IPS-18a (cell line): ENCODE data around the gene GPRC5D.

Experiments
- H3K27ac ChIP-seq: one replicate; pipeline ENCODE4 v1.5.1; 2013; ENCODE audit warnings: low read length
- H3K27me3 ChIP-seq: one replicate; pipeline ENCODE4 v1.6.1; 2013; ENCODE audit warnings: mild to moderate bottlenecking, low read length; ENCODE audit not compliant: control insufficient read depth, insufficient read depth
- H3K36me3 ChIP-seq: one replicate; pipeline ENCODE4 v1.6.1; 2013; ENCODE audit warnings: low read depth, low read length; ENCODE audit not compliant: control insufficient read depth
- H3K4me1 ChIP-seq: one replicate; pipeline ENCODE4 v1.6.1; 2013; ENCODE audit warnings: low read depth, low read length; ENCODE audit not compliant: control insufficient read depth
- H3K4me3 ChIP-seq: one replicate; pipeline ENCODE4 v1.5.1; 2013; ENCODE audit warnings: low read length
- H3K9ac ChIP-seq: one replicate; pipeline ENCODE4 v1.6.1; 2013; ENCODE audit warnings: mild to moderate bottlenecking, low read length, moderate library complexity
- H3K9me3 ChIP-seq: one replicate; pipeline ENCODE4 v1.6.1; 2013; ENCODE audit warnings: low read depth, low read length; ENCODE audit not compliant: control insufficient read depth

GPRC5D gene

GRCh38 chr12:12952036-12952435 is at the start of gene GPRC5D:
Gene GPRC5D (minus strand): TSS chr12:12952170. CDS start chr12:12950384, 1,786 bp downstream.
- Histone ChIP-seq H3K27ac (no peak within 1 kb of the TSS), H3K36me3 (no peaks in the 10 kb centered on the region), H3K9ac (no peak within 1 kb of the TSS), H3K4me1 (no peaks in the 10 kb centered on the region), H3K9me3 (no peaks in the 10 kb centered on the region), H3K4me3 (no peak within 1 kb of the TSS), H3K27me3 (no peaks in the 10 kb centered on the region)

DNA sequence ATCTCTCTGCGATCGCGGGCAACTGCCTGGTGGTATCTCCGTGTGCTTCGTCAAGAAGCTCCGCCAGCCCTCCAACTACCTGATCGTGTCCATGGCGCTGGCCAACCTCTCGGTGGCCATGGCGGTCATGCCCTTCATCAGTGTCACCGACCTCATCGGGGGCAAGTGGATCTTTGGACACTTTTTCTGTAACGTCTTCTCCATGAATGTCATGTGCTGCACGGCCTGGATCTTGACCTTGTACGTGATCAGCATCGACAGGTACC is 49.7 kb upstream of the GPRC5D start:
- Histone ChIP-seq H3K36me3 (no peaks in the 10 kb centered on the region), H3K27ac (no peak overlapping the region), H3K9me3 (no peaks in the 10 kb centered on the region), H3K27me3 (peaks cover 25% of the 10 kb centered on the region), H3K9ac (no peak overlapping the region), H3K4me3 (peak overlapping the region; percentile 83), H3K4me1 (peaks cover 20% of the 10 kb centered on the region)

GRCh38 chr12:13000925-13001774 is 49.2 kb upstream of the GPRC5D start:
- Histone ChIP-seq H3K9ac (peak overlapping the region; percentile 65), H3K27me3 (peaks cover 25% of the 10 kb centered on the region), H3K4me3 (peak overlapping the region; percentile 83), H3K4me1 (peaks cover 17% of the 10 kb centered on the region), H3K9me3 (no peaks in the 10 kb centered on the region), H3K36me3 (no peaks in the 10 kb centered on the region), H3K27ac (no peak overlapping the region)

DNA sequence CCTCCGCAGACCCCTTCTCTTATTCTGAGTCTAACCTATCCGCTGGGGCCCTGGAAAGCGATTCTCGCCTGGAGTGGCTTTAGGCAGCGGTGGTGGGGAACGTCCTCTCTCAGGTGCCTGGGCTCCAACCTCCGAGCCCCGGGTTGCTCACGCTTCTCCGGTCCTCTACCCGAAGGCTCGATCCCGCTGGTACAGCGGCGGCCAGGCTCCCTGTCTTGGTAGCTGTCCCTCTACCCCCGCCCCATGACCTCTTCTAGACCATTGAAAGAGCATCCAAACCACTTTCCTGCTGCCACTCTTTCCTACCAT is 48.6 kb upstream of the GPRC5D start:
- Histone ChIP-seq H3K36me3 (no peaks in the 10 kb centered on the region), H3K4me3 (peak overlapping the region; percentile 83), H3K4me1 (peaks cover 11% of the 10 kb centered on the region), H3K27me3 (peaks cover 25% of the 10 kb centered on the region), H3K9ac (peak overlapping the region; percentile 65), H3K27ac (no peak overlapping the region), H3K9me3 (no peaks in the 10 kb centered on the region)

DNA sequence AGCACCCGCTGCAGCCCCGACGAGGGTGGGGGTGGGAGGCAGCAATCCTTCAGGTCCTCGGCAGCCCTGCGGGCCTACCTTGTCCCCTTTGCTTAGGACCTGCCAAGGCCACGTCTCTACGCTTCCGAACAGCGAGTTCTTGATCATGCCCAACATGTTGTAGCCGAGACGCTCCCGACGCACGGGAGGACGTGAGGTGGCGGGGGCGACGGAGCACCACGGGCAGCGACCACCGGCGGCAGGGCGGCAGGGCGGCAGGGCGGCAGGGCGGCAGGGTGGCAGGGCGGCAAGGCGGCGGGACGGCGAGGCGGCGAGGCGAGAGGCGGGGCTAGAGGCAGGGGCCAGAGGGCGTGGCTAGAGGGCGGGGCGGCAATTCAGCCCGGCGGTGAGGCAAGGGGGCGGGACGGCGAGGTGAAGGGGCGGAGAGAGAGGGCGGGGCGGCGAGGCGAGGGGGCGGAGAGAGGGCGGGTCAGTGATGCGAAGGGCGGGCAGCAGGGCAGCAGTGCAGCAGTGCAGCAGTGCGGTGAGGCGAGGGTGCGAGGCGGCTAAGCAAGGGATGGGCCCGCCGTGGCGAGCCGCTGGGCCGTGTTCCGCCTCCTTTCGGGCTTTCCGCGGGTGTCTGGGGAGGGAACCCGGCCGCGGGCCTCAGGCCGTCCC is 48.1 kb upstream of the GPRC5D start, which contains the start of gene HEBP1:
Gene HEBP1 (minus strand): TSS at position 307 of the 657 bp plus-strand sequence. CDS start 151 bp downstream, at position 156.
- H3K36me3 ChIP-seq: no peaks in the 10 kb centered on the region
- no peaks in the 10 kb centered on the region for H3K9me3 ChIP-seq
- H3K27ac ChIP-seq: no peak within 1 kb of the TSS
- H3K27me3 ChIP-seq: peaks cover 25% of the 10 kb centered on the region
- H3K9ac ChIP-seq: peak within 1 kb of the TSS; percentile 65
- peaks cover 7% of the 10 kb centered on the region for H3K4me1 ChIP-seq
- peak within 1 kb of the TSS; percentile 83 for H3K4me3 ChIP-seq

DNA sequence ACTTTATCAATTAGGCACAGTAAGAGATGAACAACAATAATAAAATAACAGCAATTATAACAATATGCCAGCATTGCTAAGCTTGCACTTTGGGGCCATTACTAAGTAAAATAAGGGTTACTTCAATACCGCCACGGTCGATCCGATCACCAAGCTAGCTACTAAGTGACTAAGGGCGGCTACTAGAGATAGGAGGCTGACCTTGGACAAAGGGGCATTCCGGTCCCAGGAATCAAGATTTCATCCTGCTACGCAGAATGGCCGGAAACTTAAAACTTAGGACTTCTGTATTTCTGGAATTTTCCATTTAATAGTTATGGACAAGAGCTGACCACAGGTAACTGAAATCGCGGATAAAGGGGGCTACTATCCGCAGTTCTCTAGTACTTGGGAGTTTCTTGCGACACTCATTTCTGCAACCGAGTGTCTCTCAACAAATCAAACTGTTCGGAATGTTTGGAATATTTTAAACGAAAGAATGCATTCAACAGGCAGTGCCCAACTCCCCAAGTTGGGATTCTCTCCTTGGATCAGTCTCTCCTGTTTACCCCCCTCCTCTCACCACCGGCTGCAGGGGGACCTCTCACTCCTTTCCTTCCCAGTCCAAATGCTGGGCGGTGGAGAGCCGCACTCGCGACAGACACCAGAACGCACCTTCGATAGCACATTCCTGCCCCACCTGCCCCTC is 47.4 kb upstream of the GPRC5D start:
- H3K9me3 ChIP-seq: no peaks in the 10 kb centered on the region
- peak overlapping the region; percentile 59 for H3K9ac ChIP-seq
- H3K27me3 ChIP-seq: peaks cover 25% of the 10 kb centered on the region
- H3K4me3 ChIP-seq: peak overlapping the region; percentile 81
- peaks cover 7% of the 10 kb centered on the region for H3K4me1 ChIP-seq
- no peaks in the 10 kb centered on the region for H3K36me3 ChIP-seq
- H3K27ac ChIP-seq: no peak overlapping the region

DNA sequence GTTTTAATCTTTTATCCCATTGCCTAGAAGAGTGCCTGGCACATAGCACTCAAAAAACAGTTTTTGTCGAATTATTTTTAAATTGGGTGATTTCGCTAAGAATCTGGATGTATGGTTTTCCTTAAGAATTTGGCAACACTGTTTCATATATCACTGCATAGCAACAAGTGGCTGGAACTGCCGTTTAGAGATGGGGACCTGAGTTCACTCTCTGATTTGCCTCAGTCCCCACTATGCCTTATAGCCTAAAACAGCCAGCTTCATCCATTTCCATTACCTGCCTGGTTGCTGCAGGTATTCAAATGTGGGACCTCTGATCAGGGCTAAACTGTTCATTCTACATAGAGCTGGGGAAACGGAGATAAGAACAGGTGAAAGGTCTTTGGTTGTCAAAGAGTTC is 46.3 kb upstream of the GPRC5D start:
- Histone ChIP-seq H3K4me3 (no peak overlapping the region), H3K27me3 (peaks cover 25% of the 10 kb centered on the region), H3K27ac (no peak overlapping the region), H3K9ac (no peak overlapping the region), H3K36me3 (no peaks in the 10 kb centered on the region), H3K4me1 (peaks cover 5% of the 10 kb centered on the region), H3K9me3 (no peaks in the 10 kb centered on the region)

DNA sequence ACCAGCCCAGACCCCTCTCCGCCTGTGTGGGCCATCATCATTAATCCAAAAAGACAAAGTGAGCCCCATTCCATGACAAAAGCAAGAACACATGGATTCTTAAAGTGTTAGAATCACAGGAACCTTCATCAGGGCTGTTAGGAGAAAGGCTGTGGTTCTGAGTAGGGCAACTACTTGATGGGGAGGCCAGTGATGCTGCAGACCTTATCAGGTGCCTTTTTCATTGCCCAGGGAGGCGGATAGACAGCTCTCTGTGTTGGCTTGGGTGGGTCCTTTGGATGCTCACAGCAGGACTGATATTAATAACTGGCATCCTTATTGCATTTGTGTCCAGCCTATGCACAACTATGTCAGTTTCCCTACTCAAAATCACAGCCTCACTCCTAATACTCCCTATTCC is 45.8 kb upstream of the GPRC5D start:
- no peak overlapping the region for H3K9ac ChIP-seq
- H3K4me1 ChIP-seq: peaks cover 5% of the 10 kb centered on the region
- H3K4me3 ChIP-seq: no peak overlapping the region
- no peak overlapping the region for H3K27ac ChIP-seq
- H3K9me3 ChIP-seq: no peaks in the 10 kb centered on the region
- H3K36me3 ChIP-seq: no peaks in the 10 kb centered on the region
- H3K27me3 ChIP-seq: peaks cover 21% of the 10 kb centered on the region

GRCh38 chr12:12997156-12997555 is 45.2 kb upstream of the GPRC5D start:
- Histone ChIP-seq H3K27me3 (peaks cover 15% of the 10 kb centered on the region), H3K36me3 (no peaks in the 10 kb centered on the region), H3K4me3 (no peak overlapping the region), H3K9me3 (no peaks in the 10 kb centered on the region), H3K9ac (no peak overlapping the region), H3K27ac (no peak overlapping the region), H3K4me1 (peaks cover 11% of the 10 kb centered on the region)

GRCh38 chr12:12996209-12996608 is 44.2 kb upstream of the GPRC5D start:
- Histone ChIP-seq H3K4me3 (no peak overlapping the region), H3K27me3 (peaks cover 9% of the 10 kb centered on the region), H3K36me3 (no peaks in the 10 kb centered on the region), H3K4me1 (peaks cover 18% of the 10 kb centered on the region), H3K9me3 (no peaks in the 10 kb centered on the region), H3K9ac (no peak overlapping the region), H3K27ac (no peak overlapping the region)

DNA sequence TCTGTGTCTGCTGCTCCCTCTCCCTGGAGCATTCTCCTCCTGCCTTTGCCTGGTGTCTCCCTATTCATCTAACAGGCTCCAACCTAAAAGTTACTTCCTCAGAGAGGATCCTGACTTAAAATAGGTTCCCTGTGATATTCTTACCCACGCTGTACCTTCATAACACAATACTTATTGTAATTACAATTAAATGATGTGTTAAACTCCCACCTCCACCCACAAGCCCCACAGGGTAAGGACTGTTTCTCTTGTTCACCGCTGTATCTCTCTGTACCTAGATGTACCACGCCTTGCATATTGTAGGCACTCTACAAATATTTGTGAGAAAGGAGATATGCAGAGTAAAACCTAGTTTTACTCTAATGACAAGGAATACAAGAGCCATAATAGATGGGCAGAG is 43.1 kb upstream of the GPRC5D start:
- H3K36me3 ChIP-seq: no peaks in the 10 kb centered on the region
- H3K27me3 ChIP-seq: peaks cover 9% of the 10 kb centered on the region
- H3K9ac ChIP-seq: no peak overlapping the region
- no peaks in the 10 kb centered on the region for H3K9me3 ChIP-seq
- H3K4me1 ChIP-seq: peaks cover 29% of the 10 kb centered on the region
- H3K27ac ChIP-seq: no peak overlapping the region
- H3K4me3 ChIP-seq: no peak overlapping the region
